Measurements from ENCODE around the gene MDFIC2.

DNA sequence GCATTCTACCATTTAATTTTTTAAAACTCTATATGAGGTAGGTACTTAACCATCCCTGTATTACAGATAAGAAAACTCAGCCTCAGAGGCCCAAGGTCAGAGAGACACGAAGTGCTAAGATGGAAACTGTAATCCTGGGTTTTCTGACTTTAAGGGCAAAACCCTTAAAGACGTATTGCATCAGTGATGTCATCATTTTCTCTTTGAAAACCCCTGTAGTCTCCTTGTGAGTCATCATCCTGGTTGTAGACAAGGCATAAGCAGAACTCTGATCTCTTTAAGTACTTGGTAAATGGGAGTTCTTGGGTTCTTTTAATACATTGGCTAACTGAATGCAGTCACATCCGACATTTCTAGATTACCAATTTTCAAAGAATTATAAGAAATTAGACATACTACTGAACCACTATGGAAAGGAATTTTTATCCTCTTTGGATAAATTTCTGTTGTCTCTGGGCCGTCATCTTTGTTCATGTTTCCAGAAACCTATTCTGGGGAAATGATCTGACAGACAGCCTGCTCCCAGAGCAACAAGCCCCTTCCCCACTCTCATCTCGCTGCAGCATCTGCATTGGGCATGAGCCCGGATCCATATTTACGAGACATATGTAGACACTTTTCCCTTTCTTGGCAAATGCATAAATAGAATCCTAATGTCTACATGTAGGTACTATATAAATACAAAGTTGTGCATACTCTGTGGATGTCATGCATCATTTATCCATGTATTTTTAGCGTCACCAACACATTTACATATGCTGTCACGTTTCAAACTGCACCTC is 48.7 kb upstream of the MDFIC2 start:
- TF ChIP-seq, protein P1, sequence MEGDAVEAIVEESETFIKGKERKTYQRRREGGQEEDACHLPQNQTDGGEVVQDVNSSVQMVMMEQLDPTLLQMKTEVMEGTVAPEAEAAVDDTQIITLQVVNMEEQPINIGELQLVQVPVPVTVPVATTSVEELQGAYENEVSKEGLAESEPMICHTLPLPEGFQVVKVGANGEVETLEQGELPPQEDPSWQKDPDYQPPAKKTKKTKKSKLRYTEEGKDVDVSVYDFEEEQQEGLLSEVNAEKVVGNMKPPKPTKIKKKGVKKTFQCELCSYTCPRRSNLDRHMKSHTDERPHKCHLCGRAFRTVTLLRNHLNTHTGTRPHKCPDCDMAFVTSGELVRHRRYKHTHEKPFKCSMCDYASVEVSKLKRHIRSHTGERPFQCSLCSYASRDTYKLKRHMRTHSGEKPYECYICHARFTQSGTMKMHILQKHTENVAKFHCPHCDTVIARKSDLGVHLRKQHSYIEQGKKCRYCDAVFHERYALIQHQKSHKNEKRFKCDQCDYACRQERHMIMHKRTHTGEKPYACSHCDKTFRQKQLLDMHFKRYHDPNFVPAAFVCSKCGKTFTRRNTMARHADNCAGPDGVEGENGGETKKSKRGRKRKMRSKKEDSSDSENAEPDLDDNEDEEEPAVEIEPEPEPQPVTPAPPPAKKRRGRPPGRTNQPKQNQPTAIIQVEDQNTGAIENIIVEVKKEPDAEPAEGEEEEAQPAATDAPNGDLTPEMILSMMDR (conservative IDR thresholded peaks at IDR 0.05; ENCODE audit: low read length) = no peak
- no peak for TF ChIP-seq EZH2phosphoT487 (IDR thresholded peaks at IDR 0.05; ENCODE audit: borderline replicate concordance, low read depth, low read length)

Measured in OCI-LY7 (cell line).